Lower leg skin (tissue), 4 donors: ENCODE data around the gene MAPKAPK5. TPM values are rescaled to one million over a fixed set of nuclear protein-coding genes. Genes with fewer than 3 reads are reported as not detected.
"Not testable (repeated sequence)": the region's sequence is repeated elsewhere in the genome, so short reads cannot be mapped to it uniquely, and the experiment has no call there.

Source experiments
- DNase-seq, 2 donors: peaks; one replicate each; pipeline ENCODE4 v3.0.0-alpha.2; 2019; ENCODE audit warnings: low spot score in 2 of 2
- H3K4me3 ChIP-seq: fragments of 200-600 bp; sonication (generic); 2 replicates; pipeline ENCODE4 v1.5.1; 2017; ENCODE audit warnings: mild to moderate bottlenecking, low read depth; ENCODE audit not compliant: poor library complexity, severe bottlenecking
- POLR2A ChIP-seq, 2 donors: fragments of 450-650 bp; IDR thresholded peaks; one replicate each; pipeline ENCODE4 v1.6.1; 2016 to 2017; ENCODE audit warnings: antibody characterized with exemption in 2 of 2, mild to moderate bottlenecking in 1 of 2, moderate library complexity in 1 of 2
- WGBS, 2 donors: methylation state at CpG; one replicate each; pipeline ENCODE4 v1.1.5; 2018; 5-methylcytosine and 5-hydroxymethylcytosine counted together
- intact Hi-C: fragments of 100-400 bp; cut with DNase I; formaldehyde crosslinking; loops from one replicate; pipeline ENCODE4 v1.15.0; 2023; ENCODE audit warnings: low total_unique reads
- total RNA-seq, 4 donors: library from RNA; depleted of rRNA; stranded (reverse); fragments of >200 nt; gene quantifications; one replicate each; pipeline ENCODE4 v1.1.0, GENCODE V29; 2016
- TF ChIP-seq, protein P1 (sequence below), 3 donors: fragments of 450-650 bp; IDR thresholded peaks; one replicate each; pipeline ENCODE4 v1.5.1; 2016; ENCODE audit warnings: antibody characterized with exemption in 3 of 3, mild to moderate bottlenecking in 3 of 3, moderate library complexity in 2 of 3

Gene MAPKAPK5
- total RNA-seq, 4 donors from 2014 or later, result 34.8 to 60.5 (median 49.5) TPM

DNA sequence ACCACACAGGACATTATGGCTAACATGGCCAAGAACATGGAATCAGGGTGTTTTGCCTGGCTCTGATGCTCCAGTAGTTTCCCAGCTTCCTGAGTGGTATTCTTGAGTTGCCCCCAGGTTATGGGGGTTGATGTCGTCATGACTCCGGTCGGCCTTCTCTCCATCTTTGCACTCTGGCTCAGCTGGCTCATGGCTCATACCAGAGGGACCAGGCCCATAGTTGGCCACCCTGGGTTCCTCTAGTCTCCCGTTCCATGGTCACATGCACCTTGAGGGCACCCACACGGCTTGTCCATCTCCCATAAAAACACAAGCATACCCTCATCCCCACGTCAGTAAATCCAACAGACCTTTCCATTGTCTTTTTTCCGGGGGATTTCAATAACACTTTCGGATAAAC is 23.7 kb upstream of the MAPKAPK5 start:
- WGBS, 2 donors, result 82 to 92% methylated on average over 8 of the region's 8 CpGs
- no peak overlapping the region for H3K4me3 ChIP-seq
- intact Hi-C loops, result no loop called here
- TF ChIP-seq, protein P1, sequence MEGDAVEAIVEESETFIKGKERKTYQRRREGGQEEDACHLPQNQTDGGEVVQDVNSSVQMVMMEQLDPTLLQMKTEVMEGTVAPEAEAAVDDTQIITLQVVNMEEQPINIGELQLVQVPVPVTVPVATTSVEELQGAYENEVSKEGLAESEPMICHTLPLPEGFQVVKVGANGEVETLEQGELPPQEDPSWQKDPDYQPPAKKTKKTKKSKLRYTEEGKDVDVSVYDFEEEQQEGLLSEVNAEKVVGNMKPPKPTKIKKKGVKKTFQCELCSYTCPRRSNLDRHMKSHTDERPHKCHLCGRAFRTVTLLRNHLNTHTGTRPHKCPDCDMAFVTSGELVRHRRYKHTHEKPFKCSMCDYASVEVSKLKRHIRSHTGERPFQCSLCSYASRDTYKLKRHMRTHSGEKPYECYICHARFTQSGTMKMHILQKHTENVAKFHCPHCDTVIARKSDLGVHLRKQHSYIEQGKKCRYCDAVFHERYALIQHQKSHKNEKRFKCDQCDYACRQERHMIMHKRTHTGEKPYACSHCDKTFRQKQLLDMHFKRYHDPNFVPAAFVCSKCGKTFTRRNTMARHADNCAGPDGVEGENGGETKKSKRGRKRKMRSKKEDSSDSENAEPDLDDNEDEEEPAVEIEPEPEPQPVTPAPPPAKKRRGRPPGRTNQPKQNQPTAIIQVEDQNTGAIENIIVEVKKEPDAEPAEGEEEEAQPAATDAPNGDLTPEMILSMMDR (IDR thresholded peaks at IDR 0.05), result no peak
- no peak for TF ChIP-seq POLR2A (IDR thresholded peaks at IDR 0.05)
- DNase-seq, result peak in 1 of 2 donors; percentile 79

DNA sequence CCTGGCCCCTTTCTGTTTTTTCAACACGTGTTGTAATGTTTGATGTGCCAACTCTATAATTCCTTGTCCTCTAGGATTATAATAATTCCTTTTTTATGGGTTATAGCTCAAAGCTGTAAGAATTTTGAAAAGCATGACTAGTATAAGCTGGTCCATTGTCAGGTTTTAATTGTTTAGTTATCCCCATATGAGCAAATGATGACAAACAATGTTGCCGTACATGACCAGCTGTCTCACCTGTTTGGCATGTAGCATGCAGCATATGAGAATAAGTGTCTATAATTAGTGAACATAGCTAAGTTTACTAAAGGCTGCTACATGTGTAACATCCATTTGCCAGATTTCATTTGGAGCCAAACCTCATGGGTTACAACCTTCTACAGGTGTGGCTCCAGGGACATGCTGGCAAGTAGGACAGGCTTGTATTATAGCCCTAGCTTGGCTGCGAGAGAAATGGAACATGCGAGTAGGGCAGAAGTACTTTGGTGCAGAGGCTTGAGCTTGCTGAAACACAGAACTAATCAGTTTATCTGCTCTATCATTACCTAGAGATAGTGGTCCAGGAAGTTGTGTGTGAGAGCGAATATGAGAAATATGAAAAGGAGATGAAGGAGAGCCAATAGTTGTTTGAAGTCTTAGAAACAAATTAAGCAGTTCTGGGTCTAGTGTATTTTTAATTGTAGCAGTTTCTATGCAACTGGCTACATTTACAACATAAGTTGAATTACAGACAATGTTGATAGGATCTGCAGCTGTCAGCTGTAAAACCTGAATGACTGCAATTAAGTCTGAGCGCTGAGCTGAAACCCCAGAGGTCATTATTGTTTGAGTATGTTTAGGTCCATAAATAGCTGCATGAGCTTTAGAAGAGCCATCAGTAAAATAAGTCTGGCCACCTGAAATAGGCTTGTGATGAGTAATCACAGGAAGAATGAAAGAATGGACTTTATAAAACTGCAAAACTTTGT is 22.6 kb upstream of the MAPKAPK5 start:
- TF ChIP-seq POLR2A (IDR thresholded peaks at IDR 0.05), result no peak
- TF ChIP-seq, protein P1 (IDR thresholded peaks at IDR 0.05), result no peak
- WGBS, 2 donors, result 27 to 33% methylated on average over 6 of the region's 6 CpGs
- DNase-seq, result peak in 1 of 2 donors; percentile 52

DNA sequence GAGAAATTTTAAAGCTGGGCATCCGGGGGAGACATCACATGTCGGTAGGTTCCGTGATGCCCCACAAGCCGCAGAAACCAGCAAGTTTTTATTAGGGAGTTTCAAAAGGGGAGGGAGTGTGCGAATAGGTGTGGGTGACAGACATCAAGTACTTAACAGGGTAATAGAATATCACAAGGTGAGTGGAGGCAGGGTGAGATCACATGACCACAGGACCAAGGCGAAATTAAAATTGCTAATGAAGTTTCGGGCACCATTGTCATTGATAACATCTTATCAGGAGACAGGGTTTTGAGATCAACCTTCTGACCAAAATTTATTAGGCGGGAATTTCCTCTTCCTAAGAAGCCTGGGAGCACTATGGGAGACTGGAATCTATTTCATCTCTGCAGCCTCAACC is 21.2 kb upstream of the MAPKAPK5 start:
- H3K4me3 ChIP-seq, intact Hi-C loops: not testable (repeated sequence)
- WGBS, 2 donors, result 87 to 90% methylated on average over 8 of the region's 8 CpGs
- DNase-seq, result peak in 1 of 2 donors; percentile 21

More for the DNA sequence above, 22.6 kb upstream of the MAPKAPK5 start:
- intact Hi-C loops, result no loop called here
- no peak overlapping the region for H3K4me3 ChIP-seq

DNA sequence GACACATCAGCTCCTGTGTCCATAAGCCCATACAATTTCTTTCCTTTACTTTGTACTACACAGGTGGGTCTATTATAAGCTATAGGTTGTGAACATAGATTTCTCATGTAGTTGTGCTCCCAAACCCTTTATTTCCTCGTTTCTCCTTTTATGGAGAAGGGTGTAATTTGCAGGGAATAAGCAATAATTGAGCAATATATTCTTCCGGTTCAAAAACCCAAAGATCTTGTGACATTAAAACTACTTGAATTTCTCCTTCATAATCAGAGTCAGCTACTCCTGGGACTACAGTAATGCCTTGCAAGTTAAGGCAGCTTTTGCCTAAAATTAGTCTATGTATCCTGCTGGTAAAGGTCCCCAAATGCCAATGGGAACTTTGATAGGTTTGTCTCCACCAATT is 19.1 kb upstream of the MAPKAPK5 start:
- WGBS, 2 donors, result 54 to 59% methylated on average over 2 of the region's 2 CpGs
- no peak for DNase-seq
- intact Hi-C loops, result no loop called here
- no peak overlapping the region for H3K4me3 ChIP-seq
- TF ChIP-seq POLR2A (IDR thresholded peaks at IDR 0.05), result no peak
- TF ChIP-seq, protein P1 (IDR thresholded peaks at IDR 0.05), result no peak

DNA sequence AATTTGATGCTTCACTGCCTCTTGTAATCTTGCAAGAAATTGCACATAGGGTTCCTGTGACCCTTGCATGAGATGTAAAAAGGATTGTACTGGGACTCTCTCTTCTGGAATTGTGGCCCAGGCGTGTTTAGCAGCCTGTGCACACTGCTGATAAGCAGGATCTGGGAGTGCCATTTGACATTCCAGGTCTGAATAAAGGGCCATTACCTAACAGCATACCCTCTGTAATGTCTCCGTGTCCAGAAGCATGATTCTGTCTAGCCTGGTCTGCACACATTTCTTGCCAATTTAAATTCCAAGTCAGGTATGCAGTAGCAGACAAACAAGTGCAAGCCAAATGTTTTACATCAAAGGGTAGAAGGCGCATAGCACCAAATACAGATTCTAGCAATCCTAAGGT is 18.1 kb upstream of the MAPKAPK5 start:
- no peak overlapping the region for H3K4me3 ChIP-seq
- DNase-seq, result peak in 1 of 2 donors; percentile 12
- intact Hi-C loops, result no loop called here
- TF ChIP-seq, protein P1 (IDR thresholded peaks at IDR 0.05), result no peak
- TF ChIP-seq POLR2A (IDR thresholded peaks at IDR 0.05), result no peak
- 59 to 60% methylated on average over 3 of the region's 3 CpGs for WGBS, 2 donors

DNA sequence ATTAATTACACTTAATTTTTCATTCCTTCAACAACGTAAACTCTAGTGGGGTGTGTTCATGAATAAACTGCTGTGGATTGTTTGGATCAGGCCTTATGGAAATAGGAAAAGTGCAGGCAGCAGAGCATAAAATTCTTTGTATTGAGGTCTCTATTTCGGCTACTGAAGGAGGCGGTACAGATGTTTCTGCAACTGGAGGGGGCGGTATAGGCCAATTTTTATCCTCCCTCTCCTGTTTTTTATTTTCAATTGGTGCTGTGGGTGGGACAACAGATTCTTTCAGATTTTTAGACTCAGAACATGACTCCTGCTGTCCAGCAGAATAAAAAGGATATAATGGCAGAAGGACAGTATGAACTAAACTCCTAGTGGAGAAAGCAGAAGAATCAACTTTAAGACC is 17.7 kb upstream of the MAPKAPK5 start:
- DNase-seq, H3K4me3 ChIP-seq, intact Hi-C loops: not testable (repeated sequence)
- WGBS, 2 donors, result 42 to 47% methylated on average over 4 of the region's 4 CpGs
